Measurements from ENCODE around the gene EMSY.
"Not testable (repeated sequence)": the region's sequence is repeated elsewhere in the genome, so short reads cannot be mapped to it uniquely, and the experiment has no call there.

The EMSY gene

GRCh38 chr11:76524919-76525318 is 80.1 kb downstream of the EMSY start:
- no peak for DNase-seq

GRCh38 chr11:76526878-76527277 is 82.1 kb downstream of the EMSY start:
- no peak for DNase-seq

- DNase-seq: no peak
Observed at GRCh38 chr11:76542436-76542835, 97.6 kb downstream of the EMSY start.

DNA sequence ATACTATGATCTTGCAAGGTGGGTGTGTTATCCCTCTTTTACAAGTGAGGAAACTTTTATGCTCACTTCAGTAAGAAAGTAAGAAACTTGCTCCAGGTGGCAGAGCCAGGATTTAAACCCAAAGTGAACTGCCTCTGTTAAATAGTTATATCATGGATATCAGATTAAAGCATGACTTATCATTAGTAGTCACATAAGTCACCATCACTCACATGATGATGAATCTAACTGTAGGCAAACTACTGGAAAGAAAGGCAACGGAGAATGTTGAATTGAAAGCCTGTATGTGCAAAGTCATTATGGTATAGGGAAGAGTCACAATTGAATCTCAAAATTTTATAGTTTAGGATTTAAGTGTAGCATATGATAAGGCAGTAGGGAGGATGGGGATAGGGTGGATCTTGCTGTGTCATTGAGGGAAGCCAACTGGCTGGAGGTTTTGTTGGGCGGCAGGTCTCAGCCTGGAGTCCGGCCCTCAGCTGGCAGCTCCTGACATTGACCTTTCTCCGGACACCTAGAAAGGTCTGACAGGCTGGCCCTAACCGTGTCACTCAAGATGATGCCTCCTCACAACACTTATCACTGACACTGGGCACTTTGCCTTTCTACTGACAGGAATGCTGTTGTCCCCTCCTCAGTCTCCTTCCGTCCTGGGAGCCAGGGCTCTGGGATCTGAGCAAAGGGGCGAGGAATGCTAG is 98.3 kb downstream of the EMSY start:
- DNase-seq: no peak

DNA sequence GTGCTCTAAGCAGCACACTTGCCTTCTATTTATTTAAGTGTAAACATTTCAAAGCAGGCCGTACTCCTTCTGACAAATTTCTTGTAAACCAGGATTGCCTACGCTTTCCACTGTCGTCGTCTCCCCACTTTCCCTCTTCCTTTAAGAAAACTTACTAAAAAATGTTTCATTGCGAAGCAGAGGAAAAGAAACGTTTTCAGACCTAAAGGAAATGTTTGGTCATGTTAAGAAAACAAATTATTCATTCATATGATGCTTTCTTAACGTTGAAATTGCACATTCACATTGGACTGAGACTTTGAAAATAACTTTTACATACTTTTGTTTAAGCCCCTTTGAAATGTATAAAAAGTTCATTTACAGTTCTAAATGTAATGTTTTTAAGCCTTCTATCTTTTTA is 106.0 kb downstream of the EMSY start:
- DNase-seq: no peak

DNA sequence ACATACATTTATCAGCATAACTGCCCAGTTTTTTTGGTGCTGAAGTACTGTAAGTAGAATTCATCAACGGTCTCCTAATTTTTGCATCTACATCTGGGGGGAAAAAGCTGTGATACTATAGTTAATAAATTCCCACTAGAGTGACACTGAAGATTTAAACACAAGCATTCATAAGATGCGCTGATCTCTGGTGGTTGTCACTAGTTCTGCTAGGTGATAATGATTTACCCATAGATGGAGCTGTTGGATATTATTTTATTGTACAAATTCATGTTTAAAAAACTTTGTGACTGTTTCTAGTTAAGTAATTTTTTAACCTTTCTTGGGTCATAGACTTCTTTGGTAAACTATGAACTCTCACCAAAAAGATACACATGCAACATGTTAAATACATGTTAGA is 106.6 kb downstream of the EMSY start:
- no peak for DNase-seq

DNA sequence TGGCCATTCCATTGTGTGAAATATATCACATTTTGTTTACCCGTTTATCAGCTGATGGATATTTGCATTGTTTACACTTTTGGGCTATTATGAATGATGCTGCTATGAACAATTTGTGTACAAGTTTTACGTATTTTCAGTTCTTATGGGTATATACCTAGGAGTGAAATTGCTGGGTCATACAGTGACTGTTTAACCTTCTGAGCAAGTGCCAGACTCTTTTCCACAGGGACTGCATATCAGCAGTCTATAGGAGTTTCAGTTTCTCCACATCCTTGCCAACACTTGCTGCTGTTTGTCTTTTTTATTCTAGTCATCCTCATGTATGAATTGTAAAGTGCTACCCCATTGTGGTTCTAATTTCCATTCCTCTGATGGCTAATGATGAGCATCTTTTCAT is 108.2 kb downstream of the EMSY start:
- DNase-seq: no peak

DNA sequence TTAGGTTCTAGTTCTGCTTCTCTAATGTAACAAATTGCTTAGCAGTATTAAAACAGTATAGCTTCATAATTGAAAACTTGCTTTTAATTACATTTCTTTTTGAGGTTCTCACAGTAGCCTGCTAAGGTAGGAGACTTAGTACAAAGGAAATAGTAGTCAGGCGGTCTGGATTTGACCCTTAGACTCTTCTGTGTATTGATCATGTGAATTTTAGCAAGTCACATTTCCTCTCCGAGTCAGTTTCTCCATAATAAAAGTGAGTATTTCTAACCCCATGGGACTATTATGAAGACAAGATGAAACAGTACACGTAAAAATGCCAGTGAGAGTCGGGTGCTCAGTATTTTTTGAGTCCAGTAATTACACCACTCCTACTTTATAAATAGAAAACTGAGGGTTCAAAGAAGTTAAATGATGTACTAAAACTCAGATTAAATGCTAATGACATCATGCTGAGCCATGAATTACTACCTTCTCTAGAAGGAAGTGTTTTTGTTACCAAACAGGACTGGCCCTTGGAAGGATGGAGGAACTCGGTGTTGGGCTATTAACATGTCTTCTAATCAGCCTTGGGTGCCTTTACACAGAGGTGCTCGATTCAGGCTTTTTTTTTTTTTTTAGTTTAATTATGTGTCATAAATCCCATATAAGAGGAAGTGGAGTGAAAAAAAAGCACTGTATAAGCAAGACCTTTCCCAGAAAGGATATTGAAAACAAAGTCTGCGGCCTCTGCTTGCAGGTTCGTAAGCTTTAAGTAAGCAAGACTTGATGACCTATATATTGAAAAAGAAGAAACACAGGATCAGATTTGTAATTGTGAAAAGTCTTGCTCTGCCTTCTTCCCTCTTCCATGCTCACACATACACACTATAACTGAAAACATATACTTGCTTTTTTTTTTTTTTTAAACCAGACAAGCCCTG is 109.0 kb downstream of the EMSY start:
- DNase-seq: no peak

GRCh38 chr11:76554767-76555166 is 109.9 kb downstream of the EMSY start:
- DNase-seq: no peak

DNA sequence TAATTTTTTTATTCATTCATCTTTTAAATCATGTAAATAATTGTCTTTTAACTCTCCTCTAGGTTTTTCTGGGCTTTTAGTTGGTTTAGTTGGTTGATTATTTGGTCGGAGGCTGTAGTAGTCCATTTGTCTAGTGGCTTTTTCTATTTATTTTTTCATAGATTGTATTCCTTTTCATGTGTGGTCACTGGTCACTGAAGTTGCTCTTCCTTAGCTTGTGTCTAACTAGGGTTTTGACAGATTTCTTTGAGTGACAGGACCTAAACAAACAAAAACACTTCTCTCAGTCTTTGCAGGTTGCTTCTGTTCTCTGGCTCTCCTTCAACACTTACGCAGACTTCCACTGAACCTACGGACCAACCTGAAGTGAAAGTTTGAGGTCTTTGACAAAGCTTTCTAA is 112.6 kb downstream of the EMSY start:
- DNase-seq: no peak

DNA sequence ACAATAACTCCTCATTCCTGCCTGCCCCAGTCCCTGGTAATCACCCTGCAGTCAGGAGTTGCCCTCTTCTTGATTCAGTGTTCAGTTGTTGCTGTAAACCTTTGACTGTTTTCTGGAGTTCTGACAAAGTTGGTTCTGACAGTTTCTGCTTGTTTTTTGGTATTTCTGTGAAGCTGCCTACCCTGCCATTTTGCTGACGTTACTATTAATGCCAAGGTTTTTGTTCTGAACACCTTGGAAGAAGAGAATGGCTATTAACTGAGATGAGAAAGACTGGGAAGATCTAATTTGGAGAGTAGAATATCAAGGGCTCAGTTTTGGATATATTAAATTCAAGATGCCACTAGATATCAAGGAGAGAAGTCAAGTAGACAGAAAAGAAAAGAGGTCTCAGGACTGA is 113.7 kb downstream of the EMSY start:
- no peak for DNase-seq

DNA sequence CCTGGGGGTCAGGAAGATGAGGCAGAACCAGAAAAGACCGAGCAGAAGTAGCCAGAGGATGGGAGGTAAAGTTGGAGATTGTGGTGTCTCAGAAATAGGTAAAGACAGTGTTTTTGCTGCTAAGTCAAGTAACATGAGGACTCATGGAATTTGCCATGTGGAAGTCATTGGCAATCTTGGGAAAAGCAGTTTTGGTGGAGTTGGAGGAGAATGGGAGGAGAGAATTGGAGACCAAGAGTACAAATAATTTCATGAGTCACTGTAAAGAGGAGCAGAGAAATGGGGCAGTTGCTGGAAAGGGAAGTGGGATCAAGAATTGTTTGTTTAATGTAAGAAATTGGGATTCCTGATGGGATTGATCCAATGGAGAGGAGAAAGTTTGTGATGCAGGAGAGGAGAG is 114.1 kb downstream of the EMSY start:
- DNase-seq: no peak

- DNase-seq: no peak
Observed at GRCh38 chr11:76559346-76559745, 114.5 kb downstream of the EMSY start.

- no peak for DNase-seq
Observed at GRCh38 chr11:76560219-76560618, 115.4 kb downstream of the EMSY start.

GRCh38 chr11:76561245-76561644 is 116.4 kb downstream of the EMSY start:
- no peak for DNase-seq

GRCh38 chr11:76562541-76562940 is 117.7 kb downstream of the EMSY start:
- DNase-seq: no peak

DNA sequence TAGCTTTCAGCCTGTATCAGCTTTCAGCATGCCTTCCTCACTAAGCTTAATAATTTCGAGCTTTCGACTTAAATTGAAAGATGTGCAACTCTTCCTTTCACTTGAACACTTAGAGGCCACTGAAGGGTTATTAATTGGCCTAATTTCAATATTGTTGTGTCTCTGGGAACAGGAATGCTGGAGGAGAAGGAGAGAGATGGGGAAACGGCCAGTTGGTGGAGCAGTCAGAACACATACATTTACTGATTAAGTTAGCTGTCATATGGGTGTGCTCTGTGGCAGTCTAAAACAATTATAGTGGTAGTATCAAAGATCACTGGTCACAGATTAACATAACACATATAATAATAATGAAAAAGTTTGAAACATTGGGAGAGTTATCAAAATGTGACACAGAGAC is 119.5 kb downstream of the EMSY start:
- no peak for DNase-seq

- no peak for DNase-seq
Observed at GRCh38 chr11:76566811-76567210, 122.0 kb downstream of the EMSY start.

- no peak for DNase-seq
Observed at GRCh38 chr11:76567261-76567660, 122.4 kb downstream of the EMSY start.

GRCh38 chr11:76568139-76568538 is 123.3 kb downstream of the EMSY start:
- DNase-seq: no peak

GRCh38 chr11:76568621-76569020 is 123.8 kb downstream of the EMSY start:
- no peak for DNase-seq

- DNase-seq: not testable (repeated sequence)
Observed at GRCh38 chr11:76572181-76572875, 127.5 kb downstream of the EMSY start.

DNA sequence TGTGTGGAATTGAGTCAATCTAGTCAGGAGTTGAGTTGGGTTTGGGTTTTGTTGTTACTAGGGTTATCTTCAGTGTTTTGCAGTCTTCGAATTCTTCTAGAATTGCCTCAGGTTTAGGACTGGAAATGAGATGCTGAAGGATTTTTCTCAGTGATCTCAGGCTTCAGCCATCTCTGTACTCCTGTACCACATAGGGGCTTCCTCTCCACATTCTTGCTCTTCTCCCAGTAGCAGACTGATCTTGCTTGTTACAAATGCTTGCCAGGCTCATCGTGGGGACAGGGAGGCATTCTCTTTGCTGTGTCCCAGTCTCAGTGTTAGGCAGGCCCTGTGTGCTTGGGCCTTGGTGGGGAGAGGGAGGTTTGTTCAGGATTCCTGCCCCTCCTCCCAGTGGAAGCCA is 129.6 kb downstream of the EMSY start:
- no peak for DNase-seq

DNA sequence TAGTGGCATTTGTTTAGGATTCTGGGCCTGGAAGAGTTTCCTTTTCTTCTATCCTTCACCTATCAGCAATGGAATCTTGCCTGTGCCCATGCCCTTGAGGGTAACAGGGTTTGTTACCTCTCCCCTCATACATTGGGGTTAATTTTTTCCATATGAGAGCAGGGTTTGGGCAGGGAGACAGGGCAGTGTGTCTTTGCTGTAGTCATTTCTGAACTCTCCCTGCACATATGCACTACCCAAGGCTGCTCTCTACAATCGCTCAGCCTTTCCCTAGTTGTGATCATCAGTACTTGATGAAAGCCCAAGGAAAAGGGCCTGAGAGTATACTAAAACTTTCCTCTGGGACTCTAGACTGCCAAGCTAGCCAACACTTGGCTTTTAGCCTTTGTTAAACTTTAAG is 130.1 kb downstream of the EMSY start:
- DNase-seq: no peak

Measured in GDM1 (cell line).